Lower lobe of right lung (tissue), 2 donors: ENCODE data around the gene PCBP3. TPM values are rescaled to one million over a fixed set of nuclear protein-coding genes. Genes with fewer than 3 reads are reported as not detected.

Source experiments
- ATAC-seq, 2 donors: fragments of 200-7000 bp; cut with Tn5 transposase; one replicate each; pipeline ENCODE4 v1.9.1; 2020 to 2022; ENCODE audit warnings: mild to moderate bottlenecking in 2 of 2, moderate library complexity in 2 of 2
- DNase-seq: peaks from one replicate; pipeline ENCODE4 v3.0.0-alpha.2; 2020
- H3K27ac ChIP-seq: fragments of 200-600 bp; one replicate; pipeline ENCODE4 v1.8.0; 2022
- H3K27me3 ChIP-seq: fragments of 200-600 bp; one replicate; pipeline ENCODE4 v1.8.0; 2022; ENCODE audit warnings: low read depth
- H3K36me3 ChIP-seq: fragments of 200-600 bp; one replicate; pipeline ENCODE4 v1.8.0; 2022; ENCODE audit warnings: mild to moderate bottlenecking
- H3K4me1 ChIP-seq: fragments of 200-600 bp; one replicate; pipeline ENCODE4 v1.8.0; 2022
- H3K4me3 ChIP-seq: fragments of 200-600 bp; one replicate; pipeline ENCODE4 v1.8.0; 2022; ENCODE audit warnings: mild to moderate bottlenecking
- H3K9me3 ChIP-seq: fragments of 200-600 bp; one replicate; pipeline ENCODE4 v1.8.0; 2022
- CTCF ChIP-seq: fragments of 200-600 bp; IDR thresholded peaks from one replicate; pipeline ENCODE4 v1.8.0; 2022; ENCODE audit warnings: antibody characterized with exemption, mild to moderate bottlenecking
- intact Hi-C: fragments of 100-400 bp; cut with DNase I; formaldehyde crosslinking; loops from one replicate; pipeline ENCODE4 v1.11.0; 2022
- total RNA-seq: library from RNA; stranded (reverse); fragmentation: NEBNext Ultra II Directional; extraction: Animal tissue kit (Norgen Biotek cat#: 25700); gene quantifications from one replicate; pipeline ENCODE4 v1.2.1, GENCODE V29; 2021
- donor health status: DM: no; HTN: yes; CAD: no; lungs with severe emphysema.

The PCBP3 gene
- total RNA-seq, 1 donor from 2014 or later = 4.5 TPM

- H3K27ac ChIP-seq = peak overlapping the region; percentile 75
- TF ChIP-seq CTCF = no peak
- H3K27me3 ChIP-seq = peaks cover 6% of the 10 kb centered on the region
- H3K36me3 ChIP-seq = no peaks in the 10 kb centered on the region
- H3K9me3 ChIP-seq = no peaks in the 10 kb centered on the region
- intact Hi-C loops = no loop called here
- DNase-seq = no peak
- no peak for ATAC-seq
- H3K4me1 ChIP-seq = peaks cover 16% of the 10 kb centered on the region
- H3K4me3 ChIP-seq = peak overlapping the region; percentile 54
Measured at GRCh38 chr21:45980697-45981096, 337.2 kb downstream of the PCBP3 start.

DNA sequence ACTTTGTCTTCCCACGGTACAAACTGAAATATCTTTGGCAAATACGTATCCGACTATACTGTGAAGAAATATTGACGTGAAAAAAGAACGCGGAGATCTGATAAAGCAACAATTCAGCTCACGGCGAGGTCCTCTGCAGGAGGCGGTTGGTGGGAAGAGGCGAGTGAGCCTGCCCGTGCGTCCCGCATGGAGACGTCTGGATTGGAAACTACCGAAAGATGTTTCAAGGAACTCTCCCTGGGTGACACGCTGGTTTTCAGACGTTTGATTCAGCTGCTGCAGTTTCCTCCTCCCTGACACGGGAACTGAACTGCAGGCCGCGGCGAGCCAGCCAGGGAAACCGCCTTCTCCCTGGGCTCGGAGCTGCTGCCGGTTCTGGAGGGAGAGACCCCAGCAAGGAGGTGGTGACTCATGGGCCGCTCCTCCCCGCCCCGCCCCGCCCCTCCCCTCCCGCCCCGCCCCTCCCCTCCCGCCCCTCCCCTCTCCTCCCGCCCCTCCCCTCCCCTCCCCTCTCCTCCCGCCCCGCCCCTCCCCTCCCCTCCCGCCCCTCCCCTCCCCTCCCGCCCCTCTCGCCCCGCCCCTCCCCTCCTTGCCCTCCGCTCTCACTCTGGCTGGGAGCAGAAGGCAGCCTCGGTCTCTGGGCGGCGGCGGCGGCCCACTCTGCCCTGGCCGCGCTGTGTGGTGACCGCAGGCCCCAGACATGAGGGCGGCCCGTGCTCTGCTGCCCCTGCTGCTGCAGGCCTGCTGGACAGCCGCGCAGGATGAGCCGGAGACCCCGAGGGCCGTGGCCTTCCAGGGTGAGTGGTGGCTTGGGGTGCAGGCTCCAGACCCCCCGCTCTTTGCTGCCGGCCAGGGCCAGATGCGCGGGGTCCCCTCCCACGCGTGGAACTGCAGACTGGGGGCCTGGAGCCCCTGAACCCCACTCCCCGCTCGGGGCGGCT is 337.9 kb downstream of the PCBP3 start, which contains the start of gene COL6A1:
COL6A1 (plus strand) TSS at position 620 of the 941 bp plus-strand sequence; CDS start at position 701, 81 bp downstream.
- Histone ChIP-seq H3K4me3 (peak within 1 kb of the TSS; percentile 73), H3K27me3 (peaks cover 6% of the 10 kb centered on the region), H3K27ac (peak within 1 kb of the TSS; percentile 76), H3K9me3 (no peaks in the 10 kb centered on the region), H3K4me1 (peaks cover 16% of the 10 kb centered on the region), H3K36me3 (peaks cover 4% of the 10 kb centered on the region)
- ATAC-seq (peak; percentile 78 to 87), DNase-seq (peak; percentile 70)
- TF ChIP-seq CTCF = no peak
- intact Hi-C loops = no loop called here

DNA sequence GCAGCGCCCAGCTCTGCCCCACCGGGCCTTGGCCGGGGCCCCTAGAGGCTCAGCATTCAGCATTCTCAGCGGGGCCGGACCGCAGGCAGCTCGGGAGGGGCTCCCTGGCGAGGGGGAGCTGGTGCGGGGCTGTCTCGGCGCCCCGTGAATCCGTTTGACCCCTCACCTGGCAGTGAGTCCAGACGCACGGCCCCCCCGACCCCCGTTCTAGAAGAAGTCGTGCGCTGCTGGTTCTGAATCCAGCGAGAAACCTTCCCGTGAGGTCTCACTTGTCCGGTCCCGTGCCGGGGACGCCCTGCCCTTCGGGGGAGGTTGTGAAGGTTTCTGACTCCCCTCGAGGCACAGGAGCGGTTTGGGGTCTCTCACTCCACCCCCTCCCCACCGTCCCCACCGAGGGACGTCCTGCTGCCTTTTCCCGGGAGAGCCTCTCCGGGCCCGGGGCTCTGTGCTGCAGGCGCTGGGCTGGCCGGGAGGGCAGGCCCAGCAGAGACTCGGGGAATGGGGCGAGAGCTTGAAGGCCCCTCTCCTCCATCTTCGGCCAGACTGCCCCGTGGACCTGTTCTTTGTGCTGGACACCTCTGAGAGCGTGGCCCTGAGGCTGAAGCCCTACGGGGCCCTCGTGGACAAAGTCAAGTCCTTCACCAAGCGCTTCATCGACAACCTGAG is 338.7 kb downstream of the PCBP3 start:
- Histone ChIP-seq H3K9me3 (no peaks in the 10 kb centered on the region), H3K36me3 (peaks cover 10% of the 10 kb centered on the region), H3K27me3 (peaks cover 6% of the 10 kb centered on the region), H3K27ac (peak overlapping the region; percentile 76), H3K4me1 (peaks cover 16% of the 10 kb centered on the region), H3K4me3 (peak overlapping the region; percentile 73)
- intact Hi-C loops = no loop called here
- peak; percentile 42 for DNase-seq
- TF ChIP-seq CTCF = no peak
- ATAC-seq = peak; percentile 26 to 55

GRCh38 chr21:45982758-45983648 is 339.5 kb downstream of the PCBP3 start:
- TF ChIP-seq CTCF = no peak
- H3K36me3 ChIP-seq = peaks cover 11% of the 10 kb centered on the region
- intact Hi-C loops = no loop called here
- H3K9me3 ChIP-seq = no peaks in the 10 kb centered on the region
- DNase-seq (peak; percentile 46), ATAC-seq (no peak)
- H3K4me1 ChIP-seq = peaks cover 13% of the 10 kb centered on the region
- H3K4me3 ChIP-seq = peak overlapping the region; percentile 73
- peaks cover 6% of the 10 kb centered on the region for H3K27me3 ChIP-seq
- H3K27ac ChIP-seq = peak overlapping the region; percentile 76

- Histone ChIP-seq H3K4me3 (peak overlapping the region; percentile 73), H3K4me1 (peaks cover 13% of the 10 kb centered on the region), H3K36me3 (peaks cover 11% of the 10 kb centered on the region), H3K27me3 (peaks cover 6% of the 10 kb centered on the region), H3K27ac (peak overlapping the region; percentile 49), H3K9me3 (no peaks in the 10 kb centered on the region)
- TF ChIP-seq CTCF = no peak
- DNase-seq = no peak
- intact Hi-C loops = no loop called here
- ATAC-seq = no peak
Measured at GRCh38 chr21:45983649-45983965, 340.1 kb downstream of the PCBP3 start.
